ENCODE measurements around the gene CYFIP2. TPM values are rescaled to one million over a fixed set of nuclear protein-coding genes. Genes with fewer than 3 reads are reported as not detected.
A peak's percentile ranks its signal among the peaks of the same experiment; 100 is the strongest.

The CYFIP2 gene
- polyA plus RNA-seq, 3 donors = 114 to 135 (median 126) TPM

- DNase-seq (ENCODE audit: low read depth in 3 of 3, low spot score in 2 of 3) = peak in 1 of 3 donors; percentile 12
Measured at GRCh38 chr5:157312492-157312891, 46.6 kb downstream of the CYFIP2 start.

- DNase-seq (ENCODE audit: low read depth in 3 of 3, low spot score in 2 of 3) = no peak
Measured at GRCh38 chr5:157322581-157322980, 56.7 kb downstream of the CYFIP2 start.

- no peak for DNase-seq (ENCODE audit: low read depth in 3 of 3, low spot score in 2 of 3)
Measured at GRCh38 chr5:157323107-157323706, 57.3 kb downstream of the CYFIP2 start.

GRCh38 chr5:157324237-157324636, 58.3 kb downstream of the CYFIP2 start:
- DNase-seq (ENCODE audit: low read depth in 3 of 3, low spot score in 2 of 3) = no peak

- DNase-seq (ENCODE audit: low read depth in 3 of 3, low spot score in 2 of 3) = no peak
Measured at GRCh38 chr5:157326440-157327005, 60.6 kb downstream of the CYFIP2 start.

GRCh38 chr5:157327771-157328170, 61.8 kb downstream of the CYFIP2 start:
- no peak for DNase-seq (ENCODE audit: low read depth in 3 of 3, low spot score in 2 of 3)

GRCh38 chr5:157328277-157328912, 62.5 kb downstream of the CYFIP2 start:
- DNase-seq (ENCODE audit: low read depth in 3 of 3, low spot score in 2 of 3) = peak; percentile 33 to 71 (median 67)

- DNase-seq (ENCODE audit: low read depth in 3 of 3, low spot score in 2 of 3) = no peak
Measured at GRCh38 chr5:157331807-157332206, 65.9 kb downstream of the CYFIP2 start.

- DNase-seq (ENCODE audit: low read depth in 3 of 3, low spot score in 2 of 3) = no peak
Measured at GRCh38 chr5:157335534-157336422, 69.9 kb downstream of the CYFIP2 start.

GRCh38 chr5:157336423-157336744, 70.5 kb downstream of the CYFIP2 start:
- no peak for DNase-seq (ENCODE audit: low read depth in 3 of 3, low spot score in 2 of 3)

- DNase-seq (ENCODE audit: low read depth in 3 of 3, low spot score in 2 of 3) = no peak
Measured at GRCh38 chr5:157339409-157339808, 73.5 kb downstream of the CYFIP2 start.

GRCh38 chr5:157342822-157343402, 77.0 kb downstream of the CYFIP2 start:
- no peak for DNase-seq (ENCODE audit: low read depth in 3 of 3, low spot score in 2 of 3)

- DNase-seq (ENCODE audit: low read depth in 3 of 3, low spot score in 2 of 3) = no peak
Measured at GRCh38 chr5:157343842-157344790, 78.2 kb downstream of the CYFIP2 start.

- DNase-seq (ENCODE audit: low read depth in 3 of 3, low spot score in 2 of 3) = no peak
Measured at GRCh38 chr5:157345067-157345466, 79.1 kb downstream of the CYFIP2 start.

GRCh38 chr5:157345485-157345884, 79.6 kb downstream of the CYFIP2 start:
- no peak for DNase-seq (ENCODE audit: low read depth in 3 of 3, low spot score in 2 of 3)

- no peak for DNase-seq (ENCODE audit: low read depth in 3 of 3, low spot score in 2 of 3)
Measured at GRCh38 chr5:157347301-157348048, 81.6 kb downstream of the CYFIP2 start.

- DNase-seq (ENCODE audit: low read depth in 3 of 3, low spot score in 2 of 3) = no peak
Measured at GRCh38 chr5:157348049-157348400, 82.1 kb downstream of the CYFIP2 start.

- DNase-seq (ENCODE audit: low read depth in 3 of 3, low spot score in 2 of 3) = no peak
Measured at GRCh38 chr5:157350939-157351801, 85.2 kb downstream of the CYFIP2 start.

GRCh38 chr5:157351802-157352092, 85.8 kb downstream of the CYFIP2 start:
- DNase-seq (ENCODE audit: low read depth in 3 of 3, low spot score in 2 of 3) = no peak
